ENCODE data around the gene MALL. TPM values are rescaled to one million over a fixed set of nuclear protein-coding genes. Genes with fewer than 3 reads are reported as not detected.
"Not testable (repeated sequence)": the region's sequence is repeated elsewhere in the genome, so short reads cannot be mapped to it uniquely, and the experiment has no call there.

Gene MALL
- polyA plus RNA-seq, 1 donor, result 15.2 TPM

- DNase-seq, result no peak
Measured at GRCh38 chr2:110121592-110121991, 6.0 kb upstream of the MALL start.

- DNase-seq, result no peak
Measured at GRCh38 chr2:110121052-110121334, 5.4 kb upstream of the MALL start.

GRCh38 chr2:110120171-110121051 lies 4.8 kb upstream of the MALL start:
- DNase-seq, result no peak

- DNase-seq, result no peak
Measured at GRCh38 chr2:110116033-110116710, 550 bp upstream of the MALL start.

- no peak for DNase-seq
Measured at GRCh38 chr2:110114831-110115255, 779 bp downstream of the MALL start.

GRCh38 chr2:110113961-110114591 lies 1.5 kb downstream of the MALL start:
- no peak for DNase-seq

- not testable (repeated sequence) for DNase-seq
Measured at GRCh38 chr2:110108291-110108690, 7.3 kb downstream of the MALL start.

GRCh38 chr2:110107092-110108079 lies 8.2 kb downstream of the MALL start:
- DNase-seq, result no peak

- DNase-seq, result no peak
Measured at GRCh38 chr2:110106642-110107041, 9.0 kb downstream of the MALL start.

- no peak for DNase-seq
Measured at GRCh38 chr2:110105608-110106467, 9.8 kb downstream of the MALL start.

GRCh38 chr2:110105183-110105582 lies 10.4 kb downstream of the MALL start:
- no peak for DNase-seq

GRCh38 chr2:110104025-110104771 lies 11.4 kb downstream of the MALL start:
- no peak for DNase-seq

- DNase-seq, result no peak
Measured at GRCh38 chr2:110103061-110103961, 12.3 kb downstream of the MALL start.

- DNase-seq, result no peak
Measured at GRCh38 chr2:110101901-110102803, 13.5 kb downstream of the MALL start.

GRCh38 chr2:110101280-110101844 lies 14.3 kb downstream of the MALL start:
- peak; percentile 68 for DNase-seq

- not testable (repeated sequence) for DNase-seq
Measured at GRCh38 chr2:110100880-110101279, 14.7 kb downstream of the MALL start.

GRCh38 chr2:110100480-110100879 lies 15.1 kb downstream of the MALL start:
- DNase-seq, result no peak

Data from left kidney (tissue), 2 donors.